Astrocyte (in vitro differentiated cells and primary cell): ENCODE data around the gene CCNI2. TPM values are rescaled to one million over a fixed set of nuclear protein-coding genes. Genes with fewer than 3 reads are reported as not detected.

Experiments
- DNase-seq: peaks from one replicate; pipeline ENCODE4 v3.0.0-alpha.2; 2010; ENCODE audit warnings: low read depth
- FAIRE-seq: peaks from 2 replicates; lab custom pipeline; 2011; peaks lifted over from hg19 to GRCh38; lab: Jason Lieb, UNC
- H2AFZ ChIP-seq: 2 replicates; pipeline ENCODE4 v1.6.0; 2012; ENCODE audit warnings: low read depth, low read length, inconsistent platforms
- H3K27ac ChIP-seq: 2 replicates; pipeline ENCODE4 v1.5.1; 2011; ENCODE audit warnings: low read depth, low read length, inconsistent platforms
- H3K27me3 ChIP-seq: 2 replicates; pipeline ENCODE4 v1.6.0; 2011; ENCODE audit warnings: low read length, inconsistent platforms; ENCODE audit not compliant: insufficient read depth
- H3K36me3 ChIP-seq: 2 replicates; pipeline ENCODE4 v1.5.1; 2011; ENCODE audit warnings: low read length, inconsistent platforms; ENCODE audit not compliant: insufficient read depth
- H3K4me1 ChIP-seq: 2 replicates; pipeline ENCODE4 v1.5.1; 2011; ENCODE audit warnings: low read length, inconsistent platforms; ENCODE audit not compliant: insufficient read depth
- H3K4me2 ChIP-seq: 2 replicates; pipeline ENCODE4 v1.6.0; 2012; ENCODE audit warnings: low read length, inconsistent platforms
- H3K4me3 ChIP-seq: 2 replicates; pipeline ENCODE4 v1.5.1; 2011; ENCODE audit warnings: low read depth, mild to moderate bottlenecking, low read length, inconsistent platforms; ENCODE audit not compliant: insufficient read depth
- H3K79me2 ChIP-seq: 2 replicates; pipeline ENCODE4 v1.6.0; 2012; ENCODE audit warnings: mild to moderate bottlenecking, low read length, inconsistent platforms; ENCODE audit not compliant: insufficient read depth
- H3K9ac ChIP-seq: 2 replicates; pipeline ENCODE4 v1.6.0; 2012; ENCODE audit warnings: mild to moderate bottlenecking, low read length, inconsistent platforms
- H3K9me3 ChIP-seq: 2 replicates; pipeline ENCODE4 v1.5.1; 2012; ENCODE audit warnings: low read depth, mild to moderate bottlenecking, low read length, inconsistent platforms; ENCODE audit not compliant: insufficient read depth
- H4K20me1 ChIP-seq: 2 replicates; pipeline ENCODE4 v1.6.0; 2012; ENCODE audit warnings: low read length, inconsistent platforms; ENCODE audit not compliant: insufficient read depth
- H3K27ac Mint-ChIP-seq: one replicate; pipeline ENCODE4 v1.8.0; 2021; ENCODE audit warnings: mild to moderate bottlenecking, mixed read lengths; ENCODE audit not compliant: unreplicated experiment
- H3K27me3 Mint-ChIP-seq: one replicate; pipeline ENCODE4 v1.8.0; 2021; ENCODE audit warnings: low read depth, mixed read lengths; ENCODE audit not compliant: unreplicated experiment
- H3K36me3 Mint-ChIP-seq: one replicate; pipeline ENCODE4 v1.8.0; 2021; ENCODE audit warnings: low read depth, mixed read lengths; ENCODE audit not compliant: unreplicated experiment
- H3K4me1 Mint-ChIP-seq: one replicate; pipeline ENCODE4 v1.8.0; 2021; ENCODE audit warnings: low read depth, mixed read lengths; ENCODE audit not compliant: unreplicated experiment
- H3K4me3 Mint-ChIP-seq: one replicate; pipeline ENCODE4 v1.8.0; 2021; ENCODE audit warnings: mild to moderate bottlenecking, moderate library complexity, mixed read lengths; ENCODE audit not compliant: unreplicated experiment
- H3K9me3 Mint-ChIP-seq: one replicate; pipeline ENCODE4 v1.8.0; 2021; ENCODE audit warnings: mild to moderate bottlenecking, mixed read lengths; ENCODE audit not compliant: unreplicated experiment
- CTCF ChIP-seq: IDR thresholded peaks from 2 replicates; pipeline ENCODE4 v1.5.1; 2011; ENCODE audit warnings: low read depth, mild to moderate bottlenecking, inconsistent platforms, low read length, moderate library complexity; ENCODE audit not compliant: insufficient read depth
- EZH2 ChIP-seq: IDR thresholded peaks from 2 replicates; pipeline ENCODE4 v1.6.1; 2012; ENCODE audit warnings: mild to moderate bottlenecking, low read length, inconsistent platforms; ENCODE audit not compliant: insufficient read depth
- total RNA-seq: library from RNA; stranded (reverse); gene quantifications from 2 replicates; pipeline ENCODE4 v1.2.1, GENCODE V29; 2021

CCNI2 gene
- total RNA-seq, 1 donor from 2014 or later = 0.16 TPM

- no peaks in the 10 kb centered on the region for H3K36me3 ChIP-seq
- no peak overlapping the region for H3K27ac ChIP-seq
- no peaks in the 10 kb centered on the region for H3K27me3 Mint-ChIP-seq
- peak overlapping the region; percentile 92 for H3K4me3 Mint-ChIP-seq
- H3K4me1 Mint-ChIP-seq = peaks cover 48% of the 10 kb centered on the region
- H3K4me1 ChIP-seq = peaks cover 4% of the 10 kb centered on the region
- DNase-seq = peak; percentile 35
- no peak for FAIRE-seq
- H3K4me3 ChIP-seq = no peak overlapping the region
- peak overlapping the region; percentile 94 for H3K4me2 ChIP-seq
- no peak overlapping the region for H2AFZ ChIP-seq
- no peaks in the 10 kb centered on the region for H3K9me3 ChIP-seq
- no peak for TF ChIP-seq EZH2
- no peak for TF ChIP-seq CTCF
- peaks cover 48% of the 10 kb centered on the region for H4K20me1 ChIP-seq
- H3K27ac Mint-ChIP-seq = peak overlapping the region; percentile 79
- H3K36me3 Mint-ChIP-seq = peaks cover 6% of the 10 kb centered on the region
- H3K27me3 ChIP-seq = no peaks in the 10 kb centered on the region
- no peak overlapping the region for H3K9ac ChIP-seq
- H3K9me3 Mint-ChIP-seq = no peaks in the 10 kb centered on the region
- peaks cover 70% of the 10 kb centered on the region for H3K79me2 ChIP-seq
Observed at GRCh38 chr5:132775476-132775961, 28.3 kb downstream of the CCNI2 start.

GRCh38 chr5:132776131-132776937 lies 29.1 kb downstream of the CCNI2 start:
- Histone ChIP-seq H3K4me2 (peak overlapping the region; percentile 94), H3K79me2 (peaks cover 62% of the 10 kb centered on the region), H3K27me3 (no peaks in the 10 kb centered on the region), H3K27ac (no peak overlapping the region), H3K9me3 (no peaks in the 10 kb centered on the region), H3K4me3 (peak overlapping the region; percentile 77), H3K9ac (peak overlapping the region; percentile 79), H4K20me1 (peaks cover 40% of the 10 kb centered on the region), H3K4me1 (peaks cover 4% of the 10 kb centered on the region), H3K36me3 (no peaks in the 10 kb centered on the region), H2AFZ (peak overlapping the region; percentile 71)
- DNase-seq (peak; percentile 25), FAIRE-seq (no peak)
- Mint-ChIP-seq H3K9me3 (no peaks in the 10 kb centered on the region), H3K27ac (no peak overlapping the region), H3K27me3 (no peaks in the 10 kb centered on the region), H3K36me3 (peaks cover 3% of the 10 kb centered on the region), H3K4me1 (peaks cover 43% of the 10 kb centered on the region), H3K4me3 (peak overlapping the region; percentile 92)
- no peak for TF ChIP-seq EZH2
- TF ChIP-seq CTCF = no peak

- H3K4me3 ChIP-seq = peak overlapping the region; percentile 77
- no peaks in the 10 kb centered on the region for H3K36me3 ChIP-seq
- peak overlapping the region; percentile 79 for H3K9ac ChIP-seq
- H3K27me3 Mint-ChIP-seq = no peaks in the 10 kb centered on the region
- peaks cover 39% of the 10 kb centered on the region for H4K20me1 ChIP-seq
- peaks cover 5% of the 10 kb centered on the region for H3K4me1 ChIP-seq
- no peak for TF ChIP-seq CTCF
- TF ChIP-seq EZH2 = no peak
- no peak overlapping the region for H3K27ac Mint-ChIP-seq
- DNase-seq (no peak), FAIRE-seq (no peak)
- peak overlapping the region; percentile 71 for H2AFZ ChIP-seq
- H3K79me2 ChIP-seq = peaks cover 57% of the 10 kb centered on the region
- no peak overlapping the region for H3K27ac ChIP-seq
- H3K9me3 ChIP-seq = no peaks in the 10 kb centered on the region
- H3K36me3 Mint-ChIP-seq = peaks cover 3% of the 10 kb centered on the region
- H3K9me3 Mint-ChIP-seq = no peaks in the 10 kb centered on the region
- H3K4me2 ChIP-seq = peak overlapping the region; percentile 94
- H3K4me1 Mint-ChIP-seq = peaks cover 44% of the 10 kb centered on the region
- H3K4me3 Mint-ChIP-seq = no peak overlapping the region
- no peaks in the 10 kb centered on the region for H3K27me3 ChIP-seq
Observed at GRCh38 chr5:132776938-132777208, 29.6 kb downstream of the CCNI2 start.
